ENCODE measurements around the gene MND1. TPM values are rescaled to one million over a fixed set of nuclear protein-coding genes. Genes with fewer than 3 reads are reported as not detected.

The MND1 gene
- total and polyA plus RNA-seq, 2 of the 8 experiments (the other 6 are each of a cell fraction or from before 2014, with no cell fraction given), result 4.4 to 26.2 TPM

DNA sequence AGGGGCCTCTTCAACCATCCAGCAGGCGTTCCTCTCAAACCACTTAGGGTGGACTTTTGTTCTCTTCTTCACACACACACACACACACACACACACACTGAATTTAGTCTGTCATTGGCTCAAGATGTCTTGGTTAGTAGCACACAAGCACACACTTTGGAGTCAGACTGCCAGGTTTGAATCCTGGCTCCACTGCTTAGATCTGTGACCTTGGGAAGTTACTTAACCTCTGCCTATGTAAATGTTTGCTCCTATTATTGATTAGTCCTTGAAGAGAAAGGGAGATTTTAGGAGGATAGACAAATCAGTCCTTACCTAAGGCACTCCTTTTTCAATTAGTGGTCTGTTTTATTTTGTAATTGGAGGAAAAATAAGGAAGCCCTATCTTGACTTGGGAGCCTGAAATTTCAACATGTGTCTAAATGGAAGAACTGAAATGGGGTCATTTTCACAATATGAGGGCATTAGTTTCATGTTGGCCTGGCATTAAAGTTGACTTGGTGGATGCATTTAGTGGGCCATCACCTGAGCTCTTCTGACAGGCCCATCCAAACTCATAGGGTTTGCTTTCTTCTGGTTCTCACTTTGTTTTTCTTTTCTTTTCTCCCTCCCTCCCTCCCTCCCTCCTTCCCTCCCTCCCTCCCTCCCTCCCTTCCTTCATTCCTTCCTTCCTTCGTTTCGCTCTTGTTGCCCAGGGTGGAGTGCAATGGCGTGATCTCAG is 108.3 kb downstream of the MND1 start:
- peak; percentile 39 for FAIRE-seq
- 75% methylated on average over 1 of the region's 4 CpGs; no CpG with 5 or more reads in 1 of the 2 experiments for WGBS, 2 experiments (ENCODE audit: extremely low coverage in 1 of 2, insufficient coverage in 1 of 2, insufficient read length in 1 of 2, insufficient replicate concordance in 2 of 2, low coverage in 1 of 2, low lambda C conversion rate in 2 of 2, missing lambda C conversion rate in 1 of 2)
- TF ChIP-seq GABPA (IDR thresholded peaks at IDR 0.05; ENCODE audit: borderline replicate concordance, insufficient read depth, low read length) (no peak), POLR2A (IDR thresholded peaks at IDR 0.05; ENCODE audit: control extremely low read depth in 1 of 2, low read depth in 2 of 2, low read length in 2 of 2) (no peak), SP2 (IDR thresholded peaks at IDR 0.05; ENCODE audit: low read length) (no peak), TAF7 (optimal IDR thresholded peaks at IDR 0.05; ENCODE audit: borderline replicate concordance, low read depth, low read length) (no peak), ZNF274 (IDR thresholded peaks at IDR 0.05; ENCODE audit: borderline replicate concordance, extremely low read depth, low read length) (no peak), YY1 (IDR thresholded peaks at IDR 0.05; ENCODE audit: low read depth, low read length) (no peak), TCF12 (IDR thresholded peaks at IDR 0.05; ENCODE audit: low read depth, low read length) (no peak), SAP30 (IDR thresholded peaks at IDR 0.05; ENCODE audit: insufficient read depth, insufficient replicate concordance, low read length) (no peak), EGR1 (IDR thresholded peaks at IDR 0.05; ENCODE audit: borderline replicate concordance, low read depth, low read length) (no peak), TEAD4 (IDR thresholded peaks at IDR 0.05; ENCODE audit: low read depth, low read length) (no peak), HDAC2 (IDR thresholded peaks at IDR 0.05; ENCODE audit: borderline replicate concordance in 1 of 2, low read depth in 2 of 2, low read length in 2 of 2) (no peak), RBBP5 (IDR thresholded peaks at IDR 0.05; ENCODE audit: borderline replicate concordance, low read depth, low read length) (no peak), SIX5 (IDR thresholded peaks at IDR 0.05; ENCODE audit: low read depth, low read length) (no peak)

More for the DNA sequence above, 108.3 kb downstream of the MND1 start:
- no peaks in the 10 kb centered on the region for H3K79me2 ChIP-seq (ENCODE audit: control insufficient read depth in 1 of 2, insufficient read depth in 2 of 2, low read length in 2 of 2)
- no peak overlapping the region for H2BK20ac ChIP-seq (ENCODE audit: low read length)
- H4K8ac ChIP-seq (ENCODE audit: extremely low read depth, insufficient read depth, low read length), result no peak overlapping the region
- H4K91ac ChIP-seq (replicated peaks; ENCODE audit: insufficient read length, low read length), result no peak overlapping the region
- H3K79me1 ChIP-seq (ENCODE audit: low read depth, low read length), result no peaks in the 10 kb centered on the region
- H2BK12ac ChIP-seq (ENCODE audit: low read depth, low read length), result no peak overlapping the region
- H3K9ac ChIP-seq (replicated peaks in 1 of 4; ENCODE audit: extremely low read depth in 1 of 4, low read depth in 3 of 4, low read length in 3 of 4), result no peak overlapping the region
- no peak overlapping the region for H3K18ac ChIP-seq (ENCODE audit: extremely low read depth, low read length)
- H2AK5ac ChIP-seq (ENCODE audit: low read depth, low read length), result no peak overlapping the region
- H3K23me2 ChIP-seq (ENCODE audit: low read depth, low read length), result 0 out of 2 replicates have a peak, but pooled peaks cover 3% of the 10 kb centered on the region
- no peaks in the 10 kb centered on the region for H3K36me3 ChIP-seq (ENCODE audit: control insufficient read depth in 2 of 4, insufficient read depth in 4 of 4, low read length in 3 of 4)
- ChIA-PET POLR2A (ENCODE audit: partially characterized antibody) (interaction anchor here (0.8 to 2.0 kb wide), 5 partner anchors 11 to 108 kb away, joined by 3 to 13 read pairs (median 3); partner anchors contain the start of genes MND1 and TMEM131L), CTCF (ENCODE audit: partially characterized antibody) (interaction anchor here (1.0 to 1.5 kb wide), 5 partner anchors 12 to 298 kb away, joined by 3 to 5 read pairs (median 3); partner anchors contain the start of gene TMEM131L)
- no peak overlapping the region for H4K5ac ChIP-seq (ENCODE audit: insufficient read length, low read depth, low read length)
- no peak overlapping the region for H3K4me3 ChIP-seq (ENCODE audit: extremely low read depth in 1 of 4, insufficient read depth in 2 of 4, low read depth in 3 of 4, low read length in 4 of 4)
- H4K20me1 ChIP-seq (replicated peaks in 1 of 2; ENCODE audit: control insufficient read depth in 1 of 2, insufficient read depth in 2 of 2, low read length in 2 of 2), result no peaks in the 10 kb centered on the region
- no peak for DNase-seq (ENCODE audit: low read depth in 1 of 2, low spot score in 2 of 2)
- H3K14ac ChIP-seq (ENCODE audit: insufficient read length), result no peak overlapping the region
- H3K56ac ChIP-seq (replicated peaks; ENCODE audit: insufficient read length, low read depth, low read length), result no peak overlapping the region
- H3K23ac ChIP-seq (ENCODE audit: insufficient read length), result no peak overlapping the region
- H2BK5ac ChIP-seq (ENCODE audit: low read depth, low read length), result no peak overlapping the region
- H3K4me1 ChIP-seq (replicated peaks in 1 of 4; ENCODE audit: control insufficient read depth in 3 of 4, insufficient read depth in 4 of 4, low read length in 3 of 4), result peaks cover 2 to 11% (median 7%) of the 10 kb centered on the region in 4 experiments; a peak in 5 of 7 replicates
- H3K27me3 ChIP-seq (replicated peaks in 1 of 4; ENCODE audit: control insufficient read depth in 3 of 4, extremely low read depth in 1 of 4, insufficient read depth in 3 of 4, low read length in 3 of 4), result no peaks in the 10 kb centered on the region; a peak in 1 of 7 replicates
- no peak overlapping the region for H3K4ac ChIP-seq (replicated peaks; ENCODE audit: insufficient read length, low read depth, low read length)
- H3K4me2 ChIP-seq (ENCODE audit: insufficient read depth in 1 of 2, low read depth in 2 of 2, low read length in 2 of 2), result peak overlapping the region; percentile 16 to 33; a peak in 2 of 4 replicates
- peak overlapping the region; percentile 87; the same call in 1 of the 2 replicates for H2AFZ ChIP-seq (ENCODE audit: low read length)
- H3K27ac ChIP-seq (ENCODE audit: low read depth, low read length), result no peak overlapping the region
- no peak overlapping the region for H2BK120ac ChIP-seq (replicated peaks; ENCODE audit: low read depth, low read length)
- H2BK15ac ChIP-seq (ENCODE audit: low read length), result no peak overlapping the region
- no peaks in the 10 kb centered on the region for H3K9me3 ChIP-seq (ENCODE audit: insufficient read depth in 2 of 2, low read depth in 1 of 2, low read length in 1 of 2)

Data from H1 (cell line).